ENCODE results near the gene ADAP1. TPM values are rescaled to one million over a fixed set of nuclear protein-coding genes. Genes with fewer than 3 reads are reported as not detected.
"Not testable (repeated sequence)": the region's sequence is repeated elsewhere in the genome, so short reads cannot be mapped to it uniquely, and the experiment has no call there.

The ADAP1 gene
- total RNA-seq, 1 experiment from 2014 or later, result 6.2 TPM

GRCh38 chr7:873367-874002 lies 81.0 kb downstream of the ADAP1 start:
- Histone ChIP-seq H2BK12ac (ENCODE audit: insufficient read length, low read depth, low read length) (no peak overlapping the region), H3K23ac (ENCODE audit: insufficient read length, low read depth, low read length) (no peak overlapping the region), H4K20me1 (ENCODE audit: control insufficient read depth, insufficient read depth, insufficient read length) (no peaks in the 10 kb centered on the region), H3T11ph (ENCODE audit: low read length) (no peak overlapping the region), H3K14ac (ENCODE audit: insufficient read depth, low read length) (no peak overlapping the region), H3K23me2 (ENCODE audit: insufficient read length, low read depth, low read length, poor library complexity, severe bottlenecking) (peaks cover 5% of the 10 kb centered on the region), H4K8ac (replicated peaks; ENCODE audit: insufficient read length, low read depth, low read length) (no peak overlapping the region), H3K79me1 (ENCODE audit: insufficient read depth, low read depth, low read length, poor library complexity, severe bottlenecking) (no peaks in the 10 kb centered on the region), H2AK5ac (ENCODE audit: insufficient read length, low read length) (no peak overlapping the region), H3K56ac (ENCODE audit: insufficient read length, low read depth, low read length) (no peak overlapping the region), H2BK15ac (ENCODE audit: low read depth, low read length) (no peak overlapping the region), H3K4me1 (ENCODE audit: insufficient read depth, low read length) (0 out of 2 replicates have a peak, but pooled peaks cover 2% of the 10 kb centered on the region), H3K4me2 (ENCODE audit: insufficient read depth, insufficient read length, low read length) (no peak overlapping the region), H4K5ac (ENCODE audit: insufficient read length, low read depth, low read length) (no peak overlapping the region), H2BK120ac (ENCODE audit: low read depth, low read length, poor library complexity, severe bottlenecking) (no peak overlapping the region), H3K9ac (ENCODE audit: extremely low read depth, insufficient read length, low read length) (no peak overlapping the region), H4K91ac (ENCODE audit: insufficient read length, low read depth, low read length) (no peak overlapping the region), H3K27me3 (ENCODE audit: insufficient read depth, low read length) (no peaks in the 10 kb centered on the region), H3K4ac (ENCODE audit: low read depth, low read length) (no peak overlapping the region; the same call in 1 of the 2 replicates), H3K27ac (ENCODE audit: insufficient read length, low read depth, low read length) (no peak overlapping the region), H3K18ac (ENCODE audit: insufficient read length, low read depth, low read length) (no peak overlapping the region), H2AFZ (ENCODE audit: low read length) (no peak overlapping the region), H3K9me3 (ENCODE audit: control insufficient read depth, low read depth, low read length) (no peaks in the 10 kb centered on the region), H2BK20ac (ENCODE audit: low read depth, low read length, poor library complexity, severe bottlenecking) (no peak overlapping the region), H3K79me2 (ENCODE audit: insufficient read depth, low read length) (peaks cover 7% of the 10 kb centered on the region; the same call in 1 of the 2 replicates), H2BK5ac (ENCODE audit: insufficient read length, low read length) (no peak overlapping the region)
- peaks cover 5 to 6% of the 10 kb centered on the region in 2 experiments for H3K9me3 Mint-ChIP-seq
- peak; percentile 87 for DNase-seq
- H3K27me3 Mint-ChIP-seq (ENCODE audit: low read depth), result no peaks in the 10 kb centered on the region
- peaks cover 47 to 61% (median 57%) of the 10 kb centered on the region in 3 experiments for H3K36me3 Mint-ChIP-seq (ENCODE audit: insufficient read depth in 1 of 3, low read depth in 3 of 3)
- H3K4me3 Mint-ChIP-seq, result no peak overlapping the region
- H3K4me1 Mint-ChIP-seq, result peaks cover 8 to 9% of the 10 kb centered on the region in 2 experiments
- TF ChIP-seq, protein P1, sequence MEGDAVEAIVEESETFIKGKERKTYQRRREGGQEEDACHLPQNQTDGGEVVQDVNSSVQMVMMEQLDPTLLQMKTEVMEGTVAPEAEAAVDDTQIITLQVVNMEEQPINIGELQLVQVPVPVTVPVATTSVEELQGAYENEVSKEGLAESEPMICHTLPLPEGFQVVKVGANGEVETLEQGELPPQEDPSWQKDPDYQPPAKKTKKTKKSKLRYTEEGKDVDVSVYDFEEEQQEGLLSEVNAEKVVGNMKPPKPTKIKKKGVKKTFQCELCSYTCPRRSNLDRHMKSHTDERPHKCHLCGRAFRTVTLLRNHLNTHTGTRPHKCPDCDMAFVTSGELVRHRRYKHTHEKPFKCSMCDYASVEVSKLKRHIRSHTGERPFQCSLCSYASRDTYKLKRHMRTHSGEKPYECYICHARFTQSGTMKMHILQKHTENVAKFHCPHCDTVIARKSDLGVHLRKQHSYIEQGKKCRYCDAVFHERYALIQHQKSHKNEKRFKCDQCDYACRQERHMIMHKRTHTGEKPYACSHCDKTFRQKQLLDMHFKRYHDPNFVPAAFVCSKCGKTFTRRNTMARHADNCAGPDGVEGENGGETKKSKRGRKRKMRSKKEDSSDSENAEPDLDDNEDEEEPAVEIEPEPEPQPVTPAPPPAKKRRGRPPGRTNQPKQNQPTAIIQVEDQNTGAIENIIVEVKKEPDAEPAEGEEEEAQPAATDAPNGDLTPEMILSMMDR (conservative IDR thresholded peaks at IDR 0.05), result peak; percentile 95
- no CpG with 5 or more reads among the region's 18 CpGs for WGBS (ENCODE audit: extremely low coverage, insufficient read length, low lambda C conversion rate)
- peak overlapping the region; percentile 31 to 85 (median 57); a peak in 5 of 7 replicates for H3K27ac Mint-ChIP-seq

- H3K9me3 ChIP-seq (ENCODE audit: control insufficient read depth, low read depth, low read length); H3K9me3 Mint-ChIP-seq; H3K14ac ChIP-seq (ENCODE audit: insufficient read depth, low read length); H3K27ac ChIP-seq (ENCODE audit: insufficient read length, low read depth, low read length); H4K5ac ChIP-seq (ENCODE audit: insufficient read length, low read depth, low read length); H3K4me2 ChIP-seq (ENCODE audit: insufficient read depth, insufficient read length, low read length); H2BK120ac ChIP-seq (ENCODE audit: low read depth, low read length, poor library complexity, severe bottlenecking); H2BK12ac ChIP-seq (ENCODE audit: insufficient read length, low read depth, low read length); H4K20me1 ChIP-seq (ENCODE audit: control insufficient read depth, insufficient read depth, insufficient read length); H4K91ac ChIP-seq (ENCODE audit: insufficient read length, low read depth, low read length); H2BK15ac ChIP-seq (ENCODE audit: low read depth, low read length); H3K27me3 ChIP-seq (ENCODE audit: insufficient read depth, low read length); H3K4me3 Mint-ChIP-seq; H3K18ac ChIP-seq (ENCODE audit: insufficient read length, low read depth, low read length); H3K4me1 ChIP-seq (ENCODE audit: insufficient read depth, low read length); H2AK5ac ChIP-seq (ENCODE audit: insufficient read length, low read length); H3K79me2 ChIP-seq (ENCODE audit: insufficient read depth, low read length); H2AFZ ChIP-seq (ENCODE audit: low read length); H3K23me2 ChIP-seq (ENCODE audit: insufficient read length, low read depth, low read length, poor library complexity, severe bottlenecking); H3K79me1 ChIP-seq (ENCODE audit: insufficient read depth, low read depth, low read length, poor library complexity, severe bottlenecking); H3K27me3 Mint-ChIP-seq (ENCODE audit: low read depth); H3K4ac ChIP-seq (ENCODE audit: low read depth, low read length); H3T11ph ChIP-seq (ENCODE audit: low read length); H4K8ac ChIP-seq (replicated peaks; ENCODE audit: insufficient read length, low read depth, low read length); H3K56ac ChIP-seq (ENCODE audit: insufficient read length, low read depth, low read length); DNase-seq; H3K4me1 Mint-ChIP-seq; H3K9ac ChIP-seq (ENCODE audit: extremely low read depth, insufficient read length, low read length); H2BK20ac ChIP-seq (ENCODE audit: low read depth, low read length, poor library complexity, severe bottlenecking); H3K27ac Mint-ChIP-seq; H3K23ac ChIP-seq (ENCODE audit: insufficient read length, low read depth, low read length); H2BK5ac ChIP-seq (ENCODE audit: insufficient read length, low read length): not testable (repeated sequence)
- peaks cover 46 to 65% (median 63%) of the 10 kb centered on the region in 3 experiments for H3K36me3 Mint-ChIP-seq (ENCODE audit: insufficient read depth in 1 of 3, low read depth in 3 of 3)
- no CpG with 5 or more reads among the region's 19 CpGs for WGBS (ENCODE audit: extremely low coverage, insufficient read length, low lambda C conversion rate)
These were observed 81.8 kb downstream of the ADAP1 start for GRCh38 chr7:872685-873084.

Measured in H9 (cell line).